Vagina (tissue), 2 donors: ENCODE results near the gene LRRC56.

ENCODE experiments used
- POLR2A ChIP-seq, 2 donors: fragments of 450-650 bp; IDR thresholded peaks; one replicate each; pipeline ENCODE4 v1.6.1; 2017; ENCODE audit warnings: antibody characterized with exemption in 2 of 2, mild to moderate bottlenecking in 2 of 2, moderate library complexity in 2 of 2
- TF ChIP-seq, protein P1 (sequence below), 3 experiments: fragments of 450-650 bp in 2 of 3; fragments of 200-600 bp in 1 of 3; sonication (generic) in 1 of 3; IDR thresholded peaks; one replicate each; pipeline ENCODE4 v1.5.1; 2017 to 2019; ENCODE audit warnings: antibody characterized with exemption in 3 of 3, mild to moderate bottlenecking in 2 of 3, moderate library complexity in 2 of 3

DNA sequence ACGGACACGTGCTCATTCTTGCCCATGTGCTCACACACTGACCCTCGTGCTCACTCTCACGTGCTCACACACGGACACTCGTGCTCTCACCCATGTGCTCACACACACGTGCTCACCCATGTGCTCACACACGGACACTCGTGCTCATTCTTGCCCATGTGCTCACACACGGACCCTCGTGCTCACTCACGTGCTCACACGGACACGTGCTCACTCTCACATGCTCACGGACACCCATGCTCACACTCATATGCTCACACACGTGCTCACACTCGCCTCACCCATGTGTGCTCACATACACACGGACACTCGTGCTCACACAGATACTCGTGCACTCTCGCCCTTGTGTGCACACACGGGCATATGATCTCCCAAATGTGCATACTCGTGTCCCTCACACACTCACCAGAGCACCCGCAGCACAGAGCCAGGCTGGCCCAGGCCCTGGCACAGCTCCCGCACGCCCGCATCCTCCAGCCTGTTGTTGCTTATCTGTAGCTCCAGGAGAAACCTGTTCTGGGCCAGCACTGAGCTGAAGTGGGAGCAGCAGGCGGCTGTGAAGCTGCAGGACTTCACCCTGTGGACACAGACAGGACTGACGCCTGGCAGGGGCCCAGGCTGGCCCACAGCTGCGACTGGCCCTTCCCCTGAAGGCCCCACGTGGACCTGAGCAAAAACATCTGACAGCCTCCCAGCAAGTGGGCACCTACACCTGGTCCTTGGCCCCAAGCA lies 39.6 kb upstream of the LRRC56 start:
- TF ChIP-seq POLR2A (IDR thresholded peaks at IDR 0.05): no peak
- TF ChIP-seq, protein P1, sequence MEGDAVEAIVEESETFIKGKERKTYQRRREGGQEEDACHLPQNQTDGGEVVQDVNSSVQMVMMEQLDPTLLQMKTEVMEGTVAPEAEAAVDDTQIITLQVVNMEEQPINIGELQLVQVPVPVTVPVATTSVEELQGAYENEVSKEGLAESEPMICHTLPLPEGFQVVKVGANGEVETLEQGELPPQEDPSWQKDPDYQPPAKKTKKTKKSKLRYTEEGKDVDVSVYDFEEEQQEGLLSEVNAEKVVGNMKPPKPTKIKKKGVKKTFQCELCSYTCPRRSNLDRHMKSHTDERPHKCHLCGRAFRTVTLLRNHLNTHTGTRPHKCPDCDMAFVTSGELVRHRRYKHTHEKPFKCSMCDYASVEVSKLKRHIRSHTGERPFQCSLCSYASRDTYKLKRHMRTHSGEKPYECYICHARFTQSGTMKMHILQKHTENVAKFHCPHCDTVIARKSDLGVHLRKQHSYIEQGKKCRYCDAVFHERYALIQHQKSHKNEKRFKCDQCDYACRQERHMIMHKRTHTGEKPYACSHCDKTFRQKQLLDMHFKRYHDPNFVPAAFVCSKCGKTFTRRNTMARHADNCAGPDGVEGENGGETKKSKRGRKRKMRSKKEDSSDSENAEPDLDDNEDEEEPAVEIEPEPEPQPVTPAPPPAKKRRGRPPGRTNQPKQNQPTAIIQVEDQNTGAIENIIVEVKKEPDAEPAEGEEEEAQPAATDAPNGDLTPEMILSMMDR (IDR thresholded peaks at IDR 0.05): no peak
